CD4-positive, alpha-beta T cell (primary cell): ENCODE results near the gene PARL. TPM values are rescaled to one million over a fixed set of nuclear protein-coding genes. Genes with fewer than 3 reads are reported as not detected.

Experiments used
- ATAC-seq: fragments of 200-7000 bp; cut with Tn5 transposase; one replicate; pipeline ENCODE4 v1.10.0; 2022; ENCODE audit warnings: mild to moderate bottlenecking; ENCODE audit not compliant: poor library complexity
- CTCF ChIA-PET: fragments of 350-600 bp; sonication (Branson Sonifier 250); formaldehyde crosslinking; loops from one replicate; lab custom pipeline; 2021; ENCODE audit warnings: antibody characterized with exemption, inconsistent platforms; lab: Charles Lee
- POLR2A ChIA-PET: fragments of 350-600 bp; sonication (Branson Sonifier 250); formaldehyde crosslinking; loops from one replicate; lab custom pipeline; 2021; ENCODE audit warnings: antibody characterized with exemption, inconsistent platforms; lab: Charles Lee
- DNase-seq, 14 experiments: peaks; one replicate each; pipeline ENCODE4 v3.0.0-alpha.2; 2013 to 2020; ENCODE audit warnings: mixed read lengths in 2 of 14
- H3K27ac ChIP-seq, 2 donors: one replicate each; pipeline versions ENCODE4 v1.5.1 to v1.7.0; 2013; ENCODE audit warnings: low read length in 2 of 2, low read depth in 1 of 2, mild to moderate bottlenecking in 1 of 2
- H3K27me3 ChIP-seq, 2 experiments: 1 replicate in 1 of 2; 2 replicates in 1 of 2; pipeline versions ENCODE4 v1.6.1 to v1.7.0; 2013; ENCODE audit warnings: low read length in 2 of 2, control low read depth in 1 of 2, mild to moderate bottlenecking in 1 of 2, moderate library complexity in 1 of 2; ENCODE audit not compliant: insufficient read depth in 2 of 2, control insufficient read depth in 1 of 2
- H3K36me3 ChIP-seq: one replicate; pipeline ENCODE4 v1.6.1; 2013; ENCODE audit warnings: low read length, control low read depth; ENCODE audit not compliant: insufficient read depth
- H3K4me1 ChIP-seq: one replicate; pipeline ENCODE4 v1.6.1; 2013; ENCODE audit warnings: low read length, control low read depth; ENCODE audit not compliant: insufficient read depth
- H3K4me3 ChIP-seq: one replicate; pipeline ENCODE4 v1.5.1; 2013; ENCODE audit warnings: mild to moderate bottlenecking, low read length, moderate library complexity
- H3K9me3 ChIP-seq, 2 experiments: 1 replicate in 1 of 2; 2 replicates in 1 of 2; pipeline versions ENCODE4 v1.6.1 to v1.7.0; 2013; ENCODE audit warnings: low read length in 2 of 2, mild to moderate bottlenecking in 2 of 2, control low read depth in 1 of 2, moderate library complexity in 1 of 2; ENCODE audit not compliant: control insufficient read depth in 1 of 2, insufficient read depth in 1 of 2
- H3K27ac Mint-ChIP-seq: one replicate; pipeline ENCODE4 v1.8.0; 2020; ENCODE audit warnings: mixed read lengths
- H3K27me3 Mint-ChIP-seq: one replicate; pipeline ENCODE4 v1.8.0; 2021; ENCODE audit warnings: mixed read lengths
- H3K36me3 Mint-ChIP-seq: one replicate; pipeline ENCODE4 v1.8.0; 2021; ENCODE audit warnings: low read depth, mixed read lengths
- H3K4me1 Mint-ChIP-seq: one replicate; pipeline ENCODE4 v1.8.0; 2021; ENCODE audit warnings: low read depth, mixed read lengths
- H3K4me3 Mint-ChIP-seq: one replicate; pipeline ENCODE4 v1.8.0; 2020; ENCODE audit warnings: mild to moderate bottlenecking, mixed read lengths
- H3K9me3 Mint-ChIP-seq: one replicate; pipeline ENCODE4 v1.8.0; 2020; ENCODE audit warnings: mixed read lengths
- CTCF ChIP-seq: fragments of 200-600 bp; IDR thresholded peaks from one replicate; pipeline ENCODE4 v1.8.0; 2022; ENCODE audit warnings: antibody characterized with exemption, mild to moderate bottlenecking
- intact Hi-C, 2 experiments: fragments of 100-400 bp; cut with DNase I in 1 of 2; cut with micrococcal nuclease in 1 of 2; formaldehyde crosslinking; loops; one replicate each; pipeline versions ENCODE4 v1.15.1 to v1.9.0; 2023 to 2025; cut with DNase I, micrococcal nuclease
- polyA plus RNA-seq, 2 donors: library from polyadenylated mRNA; unstranded; fragments of 120-200 nt; gene quantifications; one replicate each; pipeline ENCODE4 v1.2.1, GENCODE V29; 2013
- total RNA-seq, 174 experiments: library from RNA in 2 of 174; stranded (reverse) in 2 of 174; gene quantifications; one replicate each; pipeline ENCODE4 v1.2.3 and lab custom pipeline; 2021 to 2026

Gene PARL, protein sequence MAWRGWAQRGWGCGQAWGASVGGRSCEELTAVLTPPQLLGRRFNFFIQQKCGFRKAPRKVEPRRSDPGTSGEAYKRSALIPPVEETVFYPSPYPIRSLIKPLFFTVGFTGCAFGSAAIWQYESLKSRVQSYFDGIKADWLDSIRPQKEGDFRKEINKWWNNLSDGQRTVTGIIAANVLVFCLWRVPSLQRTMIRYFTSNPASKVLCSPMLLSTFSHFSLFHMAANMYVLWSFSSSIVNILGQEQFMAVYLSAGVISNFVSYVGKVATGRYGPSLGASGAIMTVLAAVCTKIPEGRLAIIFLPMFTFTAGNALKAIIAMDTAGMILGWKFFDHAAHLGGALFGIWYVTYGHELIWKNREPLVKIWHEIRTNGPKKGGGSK
- total RNA-seq (10 to 100 TPM; 36.9 to 40.0 TPM), total RNA-seq (lab: John Stamatoyannopoulos, UW) (3.3 to 12.5 (median 5.9) reads per million in 172 experiments)
- 45.4 TPM for polyA plus RNA-seq (2013, experiment 1 of 2)
- polyA plus RNA-seq (2013, experiment 2 of 2): 44.5 TPM

DNA sequence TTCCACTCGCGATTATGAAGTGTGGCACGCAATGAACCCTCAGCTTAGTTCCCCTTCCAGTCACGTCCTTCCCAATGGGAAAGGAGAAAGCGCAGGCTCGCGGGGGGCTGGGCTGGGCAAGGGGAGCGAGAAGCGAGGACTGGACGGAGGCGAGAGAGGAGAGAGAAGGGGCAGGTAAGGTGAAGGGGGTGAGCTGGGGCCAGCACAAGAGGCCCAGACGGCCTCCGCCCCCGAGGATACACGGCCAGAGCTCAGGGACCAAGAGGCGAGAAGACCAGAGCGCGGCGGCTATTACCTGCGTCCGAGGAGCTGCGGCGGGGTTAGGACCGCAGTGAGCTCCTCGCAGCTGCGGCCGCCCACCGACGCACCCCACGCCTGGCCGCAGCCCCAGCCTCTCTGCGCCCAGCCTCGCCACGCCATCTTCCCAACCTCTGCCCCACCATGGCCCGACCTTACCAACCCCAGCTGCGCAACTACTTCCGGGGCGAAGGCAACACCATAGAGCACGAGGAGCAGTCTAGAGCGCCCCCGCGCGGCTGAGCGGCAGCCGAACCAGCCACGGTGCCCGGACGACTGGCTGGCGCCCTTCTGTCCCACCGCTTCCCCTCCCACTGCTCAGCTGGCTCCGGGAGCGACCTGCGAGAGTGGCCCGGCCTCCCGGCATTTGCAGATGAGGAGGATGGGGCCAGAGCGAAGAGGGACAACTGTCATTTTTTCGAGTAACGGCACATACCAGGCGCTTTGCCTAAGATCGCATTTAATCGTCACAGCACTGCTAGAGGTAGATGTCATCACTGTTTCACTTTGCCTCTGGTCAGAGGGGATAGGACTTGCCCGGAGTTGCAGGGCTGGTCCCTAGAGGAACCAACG lies at the start of gene PARL:
Gene PARL (minus strand): TSS at position 454 of the 870 bp plus-strand sequence. CDS start 34 bp downstream, at position 420.
- Mint-ChIP-seq H3K4me3 (peak within 1 kb of the TSS; percentile 97), H3K9me3 (no peaks in the 10 kb centered on the region), H3K36me3 (peaks cover 22% of the 10 kb centered on the region), H3K4me1 (peaks cover 36% of the 10 kb centered on the region), H3K27ac (peak within 1 kb of the TSS; percentile 82), H3K27me3 (no peaks in the 10 kb centered on the region)
- CTCF ChIA-PET: interaction anchor here (0.6 to 2.6 kb wide), 25 partner anchors 8 to 924 kb away, joined by 3 to 24 read pairs (median 4); partner anchors contain the start of genes ABCC5, AP2M1, EEF1AKMT4 and EIF2B5
- intact Hi-C loops: loop anchor here in 1 of 2 experiments (2.0 to 10.0 kb wide), 9 partner anchors 132 to 1700 kb away; partner anchors contain the start of genes ABCC5, ALG3, AP2M1 and EEF1AKMT4
- Histone ChIP-seq H3K27ac (peak within 1 kb of the TSS; percentile 66), H3K36me3 (no peaks in the 10 kb centered on the region), H3K27me3 (no peaks in the 10 kb centered on the region), H3K4me3 (peak within 1 kb of the TSS; percentile 97), H3K4me1 (peaks cover 37% of the 10 kb centered on the region), H3K9me3 (no peaks in the 10 kb centered on the region)
- POLR2A ChIA-PET: interaction anchor here (0.6 to 2.1 kb wide), 9 partner anchors 11 to 1701 kb away, joined by 3 to 9 read pairs (median 4); partner anchors contain the start of genes EIF2B5, MAP6D1 and SENP2
- peak; percentile 100 for ATAC-seq
- DNase-seq: peak; percentile 93 to 98 (median 96)
- TF ChIP-seq CTCF: peak; percentile 91

- no peaks in the 10 kb centered on the region for H3K9me3 Mint-ChIP-seq
- H3K27ac ChIP-seq: no peak overlapping the region
- no peak overlapping the region for H3K4me3 ChIP-seq
- no peaks in the 10 kb centered on the region for H3K27me3 ChIP-seq
- no peaks in the 10 kb centered on the region for H3K4me1 ChIP-seq
- ChIA-PET POLR2A (no interaction called here), CTCF (no interaction called here)
- TF ChIP-seq CTCF: no peak
- H3K36me3 Mint-ChIP-seq: peaks cover 46% of the 10 kb centered on the region
- intact Hi-C loops: no loop called here
- H3K36me3 ChIP-seq: peaks cover 20% of the 10 kb centered on the region
- H3K27me3 Mint-ChIP-seq: no peaks in the 10 kb centered on the region
- H3K27ac Mint-ChIP-seq: no peak overlapping the region
- H3K4me3 Mint-ChIP-seq: no peak overlapping the region
- H3K4me1 Mint-ChIP-seq: no peaks in the 10 kb centered on the region
- no peak for ATAC-seq
- H3K9me3 ChIP-seq: no peaks in the 10 kb centered on the region
- DNase-seq: no peak
Measured at GRCh38 chr3:183933160-183933559, 48.5 kb upstream of the PARL start.

DNA sequence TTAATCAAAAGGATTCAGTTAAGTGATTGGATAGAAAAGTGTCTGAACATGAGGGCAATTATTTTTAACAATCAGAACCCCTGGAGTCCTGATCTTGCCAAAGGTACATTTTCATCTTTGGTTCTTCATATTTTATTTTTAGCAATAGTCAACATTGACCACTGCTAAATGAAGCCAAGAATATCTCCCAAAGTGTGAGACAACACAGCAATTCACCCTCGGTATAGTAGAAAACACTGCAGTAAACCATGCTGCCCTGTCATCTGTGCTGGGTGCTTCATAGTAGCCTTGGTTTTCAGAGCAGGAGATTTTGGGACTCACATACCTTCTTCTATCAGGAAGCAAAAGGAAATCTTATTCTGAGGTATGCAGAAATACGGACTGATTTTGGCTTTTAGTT lies 47.2 kb upstream of the PARL start:
- no peaks in the 10 kb centered on the region for H3K4me1 ChIP-seq
- CTCF ChIA-PET: interaction anchor here (0.6 kb wide), 1 partner anchor 1064 kb away, joined by 3 read pairs; no protein-coding TSS in a partner anchor
- no peak overlapping the region for H3K4me3 ChIP-seq
- POLR2A ChIA-PET: no interaction called here
- no peak overlapping the region for H3K27ac Mint-ChIP-seq
- intact Hi-C loops: no loop called here
- DNase-seq (no peak), ATAC-seq (no peak)
- H3K4me3 Mint-ChIP-seq: no peak overlapping the region
- H3K27me3 ChIP-seq: no peaks in the 10 kb centered on the region
- no peaks in the 10 kb centered on the region for H3K4me1 Mint-ChIP-seq
- no peaks in the 10 kb centered on the region for H3K9me3 Mint-ChIP-seq
- no peaks in the 10 kb centered on the region for H3K9me3 ChIP-seq
- peaks cover 11% of the 10 kb centered on the region for H3K36me3 ChIP-seq
- no peak for TF ChIP-seq CTCF
- H3K27me3 Mint-ChIP-seq: no peaks in the 10 kb centered on the region
- H3K27ac ChIP-seq: no peak overlapping the region
- peaks cover 49% of the 10 kb centered on the region for H3K36me3 Mint-ChIP-seq
